SK-N-MC (cell line): ENCODE measurements around the gene SF3A2.

Source experiments
- EZH2 ChIP-seq: fragments of 200-600 bp; sonication (generic); IDR thresholded peaks from one replicate; pipeline ENCODE4 v1.6.1; 2017; ENCODE audit warnings: antibody characterized with exemption
- POLR2AphosphoS5 ChIP-seq: IDR thresholded peaks from 2 replicates; pipeline ENCODE4 v1.6.1; 2012; ENCODE audit warnings: mild to moderate bottlenecking, low read depth, low read length, borderline replicate concordance

- TF ChIP-seq POLR2AphosphoS5, result peak; percentile 22
- no peak for TF ChIP-seq EZH2
These were observed 4.1 kb upstream of the SF3A2 start for GRCh38 chr19:2232286-2233151.
